Cardiac fibroblast (primary cell): Measurements from ENCODE around the gene S100A3.

Experiments used
- DNase-seq, 2 donors: peaks; one replicate each; pipeline versions ENCODE4 v3.0.0 to v3.0.0-alpha.2; 2010; ENCODE audit warnings: low read depth in 2 of 2
- H3K4me3 ChIP-seq, 2 donors: replicated peaks in 1 of 2; 1 replicate in 1 of 2; 2 replicates in 1 of 2; pipeline ENCODE4 v1.5.1; 2011; ENCODE audit warnings: low read depth in 2 of 2, low read length in 2 of 2, mild to moderate bottlenecking in 2 of 2, moderate library complexity in 1 of 2
- TF ChIP-seq, protein P1 (sequence below): IDR thresholded peaks from one replicate; pipeline ENCODE4 v1.5.1; 2011; ENCODE audit warnings: low read depth, mild to moderate bottlenecking, low read length, inconsistent platforms

Gene S100A3

DNA sequence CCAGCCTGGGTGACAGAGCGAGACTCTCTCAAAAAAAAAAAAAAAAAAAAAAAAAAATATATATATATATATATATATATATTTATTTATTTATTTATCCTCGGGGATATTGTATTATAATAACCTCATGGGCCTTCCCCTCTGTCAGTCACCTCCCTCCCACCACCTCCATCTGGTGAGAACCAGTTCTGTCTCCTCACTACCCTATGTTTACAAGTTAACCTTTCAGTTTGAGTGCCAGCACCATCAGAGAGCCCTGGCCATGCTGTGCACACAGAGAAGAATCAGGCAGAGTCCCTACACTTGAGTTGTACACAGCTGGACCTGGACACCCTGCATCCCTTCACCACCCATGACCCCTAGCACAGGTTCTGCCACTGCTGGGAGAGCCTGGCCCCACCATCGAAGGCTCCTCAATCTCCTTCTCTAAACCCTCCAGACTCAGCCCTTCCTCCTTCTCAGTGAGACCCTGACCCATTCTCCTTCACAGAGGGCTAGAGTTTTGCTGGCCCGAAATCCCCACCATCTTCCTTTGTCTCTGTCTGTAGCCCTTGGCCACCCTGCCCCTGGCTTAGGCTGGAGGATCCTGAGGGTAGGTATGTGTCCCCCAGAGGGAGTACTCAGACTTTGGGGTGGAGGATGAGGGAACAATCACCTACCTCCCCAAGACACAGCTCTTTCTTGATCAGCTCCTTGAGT lies 9.5 kb downstream of the S100A3 start:
- H3K4me3 ChIP-seq, result no peak overlapping the region
- TF ChIP-seq, protein P1, sequence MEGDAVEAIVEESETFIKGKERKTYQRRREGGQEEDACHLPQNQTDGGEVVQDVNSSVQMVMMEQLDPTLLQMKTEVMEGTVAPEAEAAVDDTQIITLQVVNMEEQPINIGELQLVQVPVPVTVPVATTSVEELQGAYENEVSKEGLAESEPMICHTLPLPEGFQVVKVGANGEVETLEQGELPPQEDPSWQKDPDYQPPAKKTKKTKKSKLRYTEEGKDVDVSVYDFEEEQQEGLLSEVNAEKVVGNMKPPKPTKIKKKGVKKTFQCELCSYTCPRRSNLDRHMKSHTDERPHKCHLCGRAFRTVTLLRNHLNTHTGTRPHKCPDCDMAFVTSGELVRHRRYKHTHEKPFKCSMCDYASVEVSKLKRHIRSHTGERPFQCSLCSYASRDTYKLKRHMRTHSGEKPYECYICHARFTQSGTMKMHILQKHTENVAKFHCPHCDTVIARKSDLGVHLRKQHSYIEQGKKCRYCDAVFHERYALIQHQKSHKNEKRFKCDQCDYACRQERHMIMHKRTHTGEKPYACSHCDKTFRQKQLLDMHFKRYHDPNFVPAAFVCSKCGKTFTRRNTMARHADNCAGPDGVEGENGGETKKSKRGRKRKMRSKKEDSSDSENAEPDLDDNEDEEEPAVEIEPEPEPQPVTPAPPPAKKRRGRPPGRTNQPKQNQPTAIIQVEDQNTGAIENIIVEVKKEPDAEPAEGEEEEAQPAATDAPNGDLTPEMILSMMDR, result no peak
- no peak for DNase-seq

DNA sequence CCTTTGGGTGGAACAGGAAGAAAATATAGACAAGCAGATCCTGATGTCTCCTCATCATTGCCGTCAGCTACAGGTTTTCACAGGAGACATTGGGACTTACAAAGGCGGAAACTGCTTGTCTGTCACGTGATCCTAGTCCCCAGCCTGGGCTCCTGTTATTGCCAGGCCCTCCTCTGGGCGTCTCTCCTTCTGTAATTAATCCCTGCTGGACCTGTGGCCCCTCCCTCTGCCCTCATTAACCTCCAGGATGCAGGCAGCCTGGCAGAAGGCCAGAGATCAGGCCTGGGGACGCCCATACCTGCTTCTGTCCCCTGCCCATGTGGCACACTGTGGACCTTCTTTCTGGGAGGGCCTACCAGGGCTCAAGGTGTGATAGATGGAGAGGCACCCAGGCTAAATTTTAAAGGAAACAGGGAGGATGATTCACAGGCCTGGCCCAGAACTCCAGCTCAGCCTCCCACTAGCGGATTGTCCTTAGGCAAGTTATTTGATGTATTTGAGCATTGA lies 10.7 kb downstream of the S100A3 start:
- no peak overlapping the region for H3K4me3 ChIP-seq
- TF ChIP-seq, protein P1, result no peak
- DNase-seq, result no peak

GRCh38 chr1:153537376-153537730 lies 11.7 kb downstream of the S100A3 start:
- no peak overlapping the region for H3K4me3 ChIP-seq
- no peak for DNase-seq
- TF ChIP-seq, protein P1, result no peak

DNA sequence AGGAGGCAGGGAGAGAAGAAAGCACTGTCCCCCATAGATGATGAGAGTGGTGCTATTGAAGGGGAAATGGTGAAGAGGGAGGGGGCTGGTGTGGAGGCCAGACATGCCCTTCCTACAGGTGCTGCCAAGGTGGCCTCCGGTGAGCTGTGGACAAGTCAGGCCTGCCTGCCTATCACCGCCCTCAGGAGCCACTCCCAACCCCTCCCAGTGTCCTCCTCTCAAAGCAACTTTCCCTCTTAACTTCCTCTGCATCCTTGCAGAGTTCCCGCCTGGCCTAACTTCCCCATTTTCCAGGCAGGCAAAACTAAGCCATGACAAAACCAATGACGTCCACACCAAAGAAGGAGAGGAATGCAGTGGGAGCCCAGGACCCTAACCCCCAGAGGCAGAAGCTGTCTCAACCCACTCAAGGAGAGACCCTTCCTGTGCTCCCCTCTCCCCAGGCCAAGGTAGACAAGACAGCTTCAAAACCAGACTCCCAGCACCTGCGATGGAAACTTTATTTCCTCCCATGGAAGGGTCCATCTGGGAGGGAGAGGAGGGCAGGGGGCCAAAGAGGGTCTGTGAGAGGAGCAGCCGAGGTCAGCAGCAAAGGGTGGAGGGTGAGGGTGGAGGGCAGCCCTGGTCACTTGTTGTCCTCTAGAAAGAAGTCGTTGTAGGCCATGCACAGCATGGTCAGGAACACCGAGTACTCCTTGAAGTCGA lies 12.2 kb downstream of the S100A3 start:
- TF ChIP-seq, protein P1, result no peak
- no peak overlapping the region for H3K4me3 ChIP-seq
- DNase-seq, result no peak

DNA sequence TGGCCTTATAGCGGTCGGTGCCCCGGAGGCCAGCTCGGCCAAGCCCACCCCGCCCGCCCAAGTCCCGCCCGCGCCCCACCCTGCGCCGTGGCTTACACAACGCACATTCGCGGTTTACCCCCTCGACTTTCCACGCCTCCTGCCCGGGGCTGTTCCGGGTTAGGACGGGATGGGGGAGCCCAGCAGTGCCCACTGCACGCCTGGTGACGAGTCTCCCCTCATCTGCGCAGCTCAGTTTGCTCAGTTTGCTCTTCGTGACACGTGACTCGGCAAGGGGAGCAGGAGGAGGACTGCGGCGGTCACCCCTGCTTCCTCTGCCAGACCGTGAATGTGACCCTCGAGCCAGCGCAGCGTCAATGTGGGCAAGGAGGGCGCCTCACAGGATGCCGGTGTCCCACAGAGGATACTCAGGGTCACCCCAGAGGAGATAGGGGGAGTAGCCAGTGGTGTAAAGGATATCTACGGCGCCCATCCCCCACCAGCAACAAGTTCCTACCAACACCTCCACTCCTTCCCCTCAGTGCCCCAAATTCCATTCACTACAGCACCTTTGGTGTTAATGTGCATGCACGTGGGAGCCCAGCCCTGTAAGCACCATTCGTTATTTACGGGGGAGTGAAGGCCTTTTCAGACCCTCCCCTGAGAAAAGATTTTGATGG lies 12.9 kb downstream of the S100A3 start:
- peak; percentile 83 to 93 for DNase-seq
- peak overlapping the region; percentile 65 to 94 for H3K4me3 ChIP-seq
- TF ChIP-seq, protein P1, result no peak

GRCh38 chr1:153535242-153536011 lies 13.6 kb downstream of the S100A3 start, which contains the start of gene S100A6:
Gene S100A6, minus strand, starts transcription at chr1:153535991. Its CDS starts 652 bp downstream, at chr1:153535339.
- TF ChIP-seq, protein P1, result peak; percentile 13
- H3K4me3 ChIP-seq, result peak within 1 kb of the TSS; percentile 65 to 94
- DNase-seq, result peak; percentile 46 to 58
